Retinal pigment epithelial cell (primary cell): ENCODE results near the gene CPNE9.
A peak's percentile ranks its signal among the peaks of the same experiment; 100 is the strongest.

Experiments
- DNase-seq: peaks from one replicate; pipeline ENCODE4 v3.0.0-alpha.2; 2010; ENCODE audit warnings: low read depth
- H3K4me3 ChIP-seq: 2 replicates; pipeline ENCODE4 v1.5.1; 2011; ENCODE audit warnings: mild to moderate bottlenecking, low read length, control low read depth, moderate library complexity
- TF ChIP-seq, protein P1 (sequence below): conservative IDR thresholded peaks from 2 replicates; pipeline ENCODE4 v1.5.1; 2011; ENCODE audit warnings: low read depth, low read length, control low read depth, inconsistent platforms

CPNE9 gene

DNA sequence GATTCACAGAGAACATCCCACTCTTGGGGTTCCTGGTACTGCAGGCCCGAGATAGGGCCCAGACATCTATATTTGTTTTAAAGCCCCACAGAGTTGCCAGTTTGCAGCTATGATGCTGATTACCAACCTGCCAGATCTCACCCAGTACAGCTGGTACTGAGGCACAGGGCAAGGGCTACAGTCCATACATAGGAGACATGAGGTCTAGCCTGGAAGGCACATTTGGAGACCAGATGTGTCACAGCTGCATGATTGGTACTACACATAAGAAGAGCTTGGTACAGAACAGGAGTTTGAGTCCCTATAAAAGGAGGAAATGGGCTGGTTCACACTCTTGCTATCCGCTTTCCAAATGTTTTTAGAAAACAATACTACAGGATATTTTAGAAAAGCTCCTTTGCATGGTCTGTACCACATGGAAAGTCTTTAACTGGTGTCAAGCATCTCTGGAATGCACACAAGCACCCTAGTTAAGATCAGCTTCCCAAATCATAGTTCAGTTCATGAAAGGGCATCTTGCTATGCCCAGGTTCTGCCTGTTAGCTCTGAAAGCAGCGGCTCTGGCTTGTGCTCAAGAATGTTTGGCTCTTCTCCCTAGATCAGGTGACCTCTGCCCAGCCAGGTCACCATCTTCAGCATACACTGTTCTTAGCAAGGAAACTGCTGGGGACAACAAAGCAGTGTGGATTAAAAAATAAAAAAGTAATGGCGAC lies 33.8 kb upstream of the CPNE9 start:
- peak; percentile 81 for DNase-seq
- TF ChIP-seq, protein P1, sequence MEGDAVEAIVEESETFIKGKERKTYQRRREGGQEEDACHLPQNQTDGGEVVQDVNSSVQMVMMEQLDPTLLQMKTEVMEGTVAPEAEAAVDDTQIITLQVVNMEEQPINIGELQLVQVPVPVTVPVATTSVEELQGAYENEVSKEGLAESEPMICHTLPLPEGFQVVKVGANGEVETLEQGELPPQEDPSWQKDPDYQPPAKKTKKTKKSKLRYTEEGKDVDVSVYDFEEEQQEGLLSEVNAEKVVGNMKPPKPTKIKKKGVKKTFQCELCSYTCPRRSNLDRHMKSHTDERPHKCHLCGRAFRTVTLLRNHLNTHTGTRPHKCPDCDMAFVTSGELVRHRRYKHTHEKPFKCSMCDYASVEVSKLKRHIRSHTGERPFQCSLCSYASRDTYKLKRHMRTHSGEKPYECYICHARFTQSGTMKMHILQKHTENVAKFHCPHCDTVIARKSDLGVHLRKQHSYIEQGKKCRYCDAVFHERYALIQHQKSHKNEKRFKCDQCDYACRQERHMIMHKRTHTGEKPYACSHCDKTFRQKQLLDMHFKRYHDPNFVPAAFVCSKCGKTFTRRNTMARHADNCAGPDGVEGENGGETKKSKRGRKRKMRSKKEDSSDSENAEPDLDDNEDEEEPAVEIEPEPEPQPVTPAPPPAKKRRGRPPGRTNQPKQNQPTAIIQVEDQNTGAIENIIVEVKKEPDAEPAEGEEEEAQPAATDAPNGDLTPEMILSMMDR = no peak
- H3K4me3 ChIP-seq = no peak overlapping the region

- no peak for DNase-seq
- H3K4me3 ChIP-seq = no peak overlapping the region
- TF ChIP-seq, protein P1 = no peak
These were observed 30.6 kb upstream of the CPNE9 start for GRCh38 chr3:9673082-9673481.

DNA sequence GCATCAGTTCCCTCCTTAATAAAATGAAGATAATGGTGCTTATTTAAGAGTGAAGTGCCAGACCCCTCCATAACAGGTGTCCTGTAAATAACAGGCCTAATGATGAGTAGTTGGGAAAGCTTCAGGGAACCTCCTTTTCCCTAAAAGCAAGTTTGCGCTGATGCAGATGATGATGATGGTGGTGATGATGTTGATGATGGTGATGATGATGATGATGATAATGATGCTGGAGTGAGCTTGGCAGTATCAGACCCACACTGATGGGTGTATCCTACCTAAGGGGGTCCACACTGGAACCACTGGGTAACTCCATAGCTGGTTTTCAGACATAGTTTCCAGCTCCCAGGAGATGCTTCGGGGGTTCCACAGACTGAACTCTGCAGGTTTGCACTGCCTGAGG lies 29.9 kb upstream of the CPNE9 start:
- DNase-seq = no peak
- H3K4me3 ChIP-seq = no peak overlapping the region
- TF ChIP-seq, protein P1 = no peak

DNA sequence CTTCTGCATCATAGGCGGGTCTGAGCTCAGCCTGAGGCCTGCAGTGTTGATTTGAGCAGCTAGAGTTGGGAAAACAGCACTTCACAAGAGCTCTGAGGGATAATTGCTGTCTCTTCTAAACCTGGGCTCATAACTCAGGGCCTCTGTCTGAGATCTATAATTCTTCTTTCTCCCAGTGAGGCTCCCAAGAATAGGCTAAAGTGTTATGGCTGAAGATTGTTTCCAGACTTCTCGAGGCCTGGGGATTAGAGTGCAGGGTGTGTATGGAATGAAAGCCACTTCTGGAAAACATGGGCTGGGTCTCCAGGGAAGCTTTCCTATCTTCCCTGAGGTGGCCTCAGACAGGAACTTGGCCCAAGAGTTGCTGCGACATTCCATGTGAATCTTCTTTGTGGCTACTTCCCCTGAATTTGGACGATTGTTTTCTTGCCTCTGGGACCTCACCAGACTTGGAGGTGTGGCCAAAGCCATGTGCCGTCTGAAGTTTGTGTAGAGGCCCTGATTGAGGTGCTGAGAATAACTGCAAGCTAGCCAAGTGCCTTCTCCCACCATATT lies 27.8 kb upstream of the CPNE9 start:
- TF ChIP-seq, protein P1 = no peak
- DNase-seq = no peak
- no peak overlapping the region for H3K4me3 ChIP-seq

DNA sequence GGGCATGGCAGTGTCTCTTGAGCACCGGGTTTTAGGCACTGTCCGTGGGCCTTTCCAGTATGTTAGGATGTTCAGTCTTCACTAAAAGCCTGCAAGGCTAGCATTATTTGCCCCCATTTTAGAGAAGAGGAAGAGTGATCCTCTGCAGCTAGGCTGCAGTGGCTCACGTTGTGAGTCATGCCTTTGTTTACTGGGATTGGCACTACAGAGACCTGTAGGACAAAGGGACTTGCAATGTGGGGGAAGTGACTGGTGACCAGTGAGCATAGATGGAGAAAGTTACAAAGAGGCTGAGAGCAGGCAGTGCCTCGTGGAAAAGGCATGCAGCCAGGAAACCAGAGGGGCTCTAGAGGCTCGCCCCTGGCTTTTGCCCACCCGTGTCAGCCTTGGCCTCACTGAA lies 26.8 kb upstream of the CPNE9 start:
- no peak overlapping the region for H3K4me3 ChIP-seq
- DNase-seq = no peak
- TF ChIP-seq, protein P1 = no peak

DNA sequence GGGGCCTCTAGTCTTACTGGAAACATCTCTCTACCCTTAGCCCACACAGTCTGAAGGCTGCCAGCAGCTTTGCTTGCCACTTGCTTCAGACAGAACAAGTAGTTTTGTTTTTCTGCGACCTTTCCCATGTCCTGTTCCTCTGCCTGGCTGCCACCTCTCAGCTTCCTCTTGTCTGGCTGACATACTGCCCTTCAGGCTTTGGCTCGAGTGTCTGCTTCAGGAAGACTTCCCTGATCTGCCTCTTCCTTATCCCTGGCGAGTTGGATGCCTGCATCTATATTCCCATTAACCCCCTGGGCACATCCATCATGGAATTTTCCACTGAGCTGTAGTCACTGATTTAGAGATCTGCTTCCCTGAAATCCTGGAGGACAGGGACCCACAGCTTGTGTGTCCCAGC lies 25.1 kb upstream of the CPNE9 start:
- no peak overlapping the region for H3K4me3 ChIP-seq
- no peak for DNase-seq
- TF ChIP-seq, protein P1 = no peak

- no peak overlapping the region for H3K4me3 ChIP-seq
- no peak for DNase-seq
- TF ChIP-seq, protein P1 = no peak
These were observed 24.1 kb upstream of the CPNE9 start for GRCh38 chr3:9679476-9680080.
